Bronchial epithelial cell (primary cell): ENCODE measurements around the gene TPSD1. TPM values are rescaled to one million over a fixed set of nuclear protein-coding genes. Genes with fewer than 3 reads are reported as not detected.

Experiments used
- DNase-seq: peaks from one replicate; pipeline ENCODE4 v3.0.0-alpha.2; 2010; ENCODE audit warnings: low read depth
- FAIRE-seq: peaks from 2 replicates; lab custom pipeline; 2011; peaks lifted over from hg19 to GRCh38; lab: Jason Lieb, UNC
- H3K27me3 ChIP-seq: 2 replicates; pipeline ENCODE4 v1.5.1; 2011; ENCODE audit warnings: low read length; ENCODE audit not compliant: control insufficient read depth, insufficient read depth
- H3K36me3 ChIP-seq: 2 replicates; pipeline ENCODE4 v1.5.1; 2011; ENCODE audit warnings: low read length; ENCODE audit not compliant: control insufficient read depth, insufficient read depth
- H3K4me3 ChIP-seq: 2 replicates; pipeline ENCODE4 v1.5.1; 2011; ENCODE audit warnings: mild to moderate bottlenecking, low read depth, low read length, control low read depth
- total RNA-seq: library from RNA; depleted of rRNA; stranded (reverse); fragments of >200 nt; gene quantifications from 2 replicates; pipeline ENCODE4 v1.2.1, GENCODE V29; 2014
- TF ChIP-seq, protein P1 (sequence below): IDR thresholded peaks from 2 replicates; pipeline ENCODE4 v1.5.1; 2011; ENCODE audit warnings: mild to moderate bottlenecking, moderate library complexity, low read length, control low read depth, inconsistent platforms; ENCODE audit not compliant: insufficient read depth, severe bottlenecking

TPSD1 gene
- total RNA-seq, 1 donor from 2014 or later, result not detected

DNA sequence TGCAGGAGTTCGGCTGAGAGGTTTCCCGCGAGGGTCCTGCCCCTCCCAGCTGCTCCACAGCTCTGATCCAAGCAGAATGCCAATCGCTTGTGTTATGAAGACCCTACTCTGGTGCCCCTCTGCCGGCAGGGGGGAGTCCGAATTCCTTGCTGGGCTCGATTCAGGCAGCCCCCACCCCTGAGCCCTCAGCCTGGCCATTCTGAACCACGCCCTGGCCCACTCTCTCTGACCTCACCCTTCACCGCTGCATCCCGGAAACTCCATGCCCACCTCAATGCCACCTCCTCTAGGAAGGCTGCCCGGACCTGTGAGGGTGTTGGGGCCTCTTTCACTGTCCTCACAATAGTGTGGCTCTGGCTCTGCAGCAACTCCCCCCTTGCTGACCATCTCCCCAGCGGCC is 45.7 kb downstream of the TPSD1 start:
- FAIRE-seq, result no peak
- H3K27me3 ChIP-seq, result peaks cover 2% of the 10 kb centered on the region
- no peaks in the 10 kb centered on the region for H3K36me3 ChIP-seq
- TF ChIP-seq, protein P1, sequence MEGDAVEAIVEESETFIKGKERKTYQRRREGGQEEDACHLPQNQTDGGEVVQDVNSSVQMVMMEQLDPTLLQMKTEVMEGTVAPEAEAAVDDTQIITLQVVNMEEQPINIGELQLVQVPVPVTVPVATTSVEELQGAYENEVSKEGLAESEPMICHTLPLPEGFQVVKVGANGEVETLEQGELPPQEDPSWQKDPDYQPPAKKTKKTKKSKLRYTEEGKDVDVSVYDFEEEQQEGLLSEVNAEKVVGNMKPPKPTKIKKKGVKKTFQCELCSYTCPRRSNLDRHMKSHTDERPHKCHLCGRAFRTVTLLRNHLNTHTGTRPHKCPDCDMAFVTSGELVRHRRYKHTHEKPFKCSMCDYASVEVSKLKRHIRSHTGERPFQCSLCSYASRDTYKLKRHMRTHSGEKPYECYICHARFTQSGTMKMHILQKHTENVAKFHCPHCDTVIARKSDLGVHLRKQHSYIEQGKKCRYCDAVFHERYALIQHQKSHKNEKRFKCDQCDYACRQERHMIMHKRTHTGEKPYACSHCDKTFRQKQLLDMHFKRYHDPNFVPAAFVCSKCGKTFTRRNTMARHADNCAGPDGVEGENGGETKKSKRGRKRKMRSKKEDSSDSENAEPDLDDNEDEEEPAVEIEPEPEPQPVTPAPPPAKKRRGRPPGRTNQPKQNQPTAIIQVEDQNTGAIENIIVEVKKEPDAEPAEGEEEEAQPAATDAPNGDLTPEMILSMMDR, result no peak
- DNase-seq, result no peak
- no peak overlapping the region for H3K4me3 ChIP-seq

DNA sequence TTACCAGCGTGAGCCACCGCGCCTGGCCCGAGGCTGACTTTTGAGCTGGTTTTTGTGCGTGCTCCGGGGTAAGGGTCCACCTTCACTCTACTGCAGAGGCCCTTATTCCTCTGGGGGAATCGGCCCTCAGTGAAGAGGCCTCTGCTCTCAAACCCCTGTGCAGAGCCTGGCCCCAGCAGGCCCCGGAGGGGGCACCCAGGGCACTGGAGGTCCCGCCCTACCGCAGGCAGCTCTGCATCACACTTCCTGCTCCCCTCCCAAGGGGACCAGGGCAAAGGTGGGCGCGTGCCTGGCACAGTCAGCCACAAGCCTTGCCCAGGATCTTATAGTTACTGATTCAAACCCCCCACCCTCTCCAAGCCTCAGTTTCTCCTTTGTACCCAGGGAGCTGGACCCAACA is 50.0 kb downstream of the TPSD1 start:
- H3K4me3 ChIP-seq, result no peak overlapping the region
- H3K36me3 ChIP-seq, result peaks cover 1% of the 10 kb centered on the region
- TF ChIP-seq, protein P1, result no peak
- no peaks in the 10 kb centered on the region for H3K27me3 ChIP-seq
- no peak for DNase-seq
- no peak for FAIRE-seq

DNA sequence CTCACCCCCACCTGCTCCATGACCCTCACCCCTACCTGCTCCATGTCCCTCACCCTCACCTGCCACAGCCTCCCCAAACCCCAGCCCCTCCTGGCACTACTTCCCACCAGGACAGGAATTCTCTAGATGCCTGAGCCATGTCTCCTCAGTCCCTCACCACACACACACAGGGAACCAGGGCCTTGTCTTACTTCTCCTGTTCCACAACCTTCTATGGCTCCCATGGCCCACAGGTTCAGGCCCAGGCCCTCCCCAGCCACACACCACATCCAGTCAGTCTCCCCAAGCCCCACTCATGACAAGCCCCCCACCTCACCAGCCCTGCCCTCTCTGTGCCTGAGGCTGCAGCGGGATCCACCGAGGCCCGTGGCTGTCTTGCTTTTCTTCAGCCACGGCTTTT is 50.5 kb downstream of the TPSD1 start:
- no peak overlapping the region for H3K4me3 ChIP-seq
- no peak for FAIRE-seq
- TF ChIP-seq, protein P1, result no peak
- H3K36me3 ChIP-seq, result peaks cover 2% of the 10 kb centered on the region
- no peak for DNase-seq
- no peaks in the 10 kb centered on the region for H3K27me3 ChIP-seq

DNA sequence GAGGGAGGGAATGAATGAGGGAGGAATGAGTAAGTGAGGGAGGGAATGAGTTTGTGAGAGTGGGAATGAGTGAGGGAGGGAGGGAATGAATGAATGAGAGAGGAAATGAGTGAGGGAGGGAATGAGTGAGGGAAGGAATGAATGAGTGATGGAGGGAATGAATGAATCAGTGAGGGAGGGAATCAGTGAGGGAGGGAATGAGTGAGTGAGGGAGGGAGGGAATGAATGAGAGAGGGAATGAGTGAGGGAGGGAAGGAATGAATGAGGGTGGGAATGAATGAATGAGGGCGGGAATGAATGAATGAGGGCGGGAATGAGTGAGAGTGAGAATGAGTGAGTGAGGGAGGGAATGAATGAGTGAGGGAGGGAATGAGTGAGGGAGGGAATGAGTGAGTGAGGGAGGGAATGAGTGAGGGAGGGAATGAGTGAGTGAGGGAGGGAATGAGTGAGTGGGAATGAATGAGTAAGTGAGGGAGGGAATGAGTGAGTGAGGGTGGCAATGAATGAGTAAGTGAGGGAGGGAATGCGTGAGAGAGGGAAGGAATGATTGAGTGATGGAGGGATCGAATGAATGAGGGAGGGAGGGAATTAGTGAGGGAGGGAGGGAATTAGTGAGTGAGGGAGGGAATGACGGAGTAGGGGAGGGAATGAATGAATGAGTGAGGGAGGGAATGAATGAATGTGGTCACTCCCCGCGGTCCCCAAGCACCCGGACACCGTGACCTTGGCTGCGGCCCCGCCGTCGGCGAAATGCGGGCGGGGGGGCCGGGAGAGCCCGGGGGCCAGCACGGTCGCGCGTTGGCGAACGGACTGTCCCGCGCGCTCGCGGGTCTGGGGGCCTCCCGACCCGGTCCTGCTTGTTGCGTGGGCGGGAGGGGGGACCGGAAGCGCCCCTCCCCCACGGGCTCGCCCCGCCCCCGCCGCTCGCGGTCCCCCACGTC is 52.4 kb downstream of the TPSD1 start:
- Histone ChIP-seq H3K36me3 (peaks cover 8% of the 10 kb centered on the region), H3K4me3 (peak overlapping the region; percentile 56), H3K27me3 (no peaks in the 10 kb centered on the region)
- DNase-seq (peak; percentile 49), FAIRE-seq (no peak)
- TF ChIP-seq, protein P1, result no peak

Other genes with a start within 250 kb of the TPSD1 start
- gene SSTR5, start 183.3 kb upstream of the TPSD1 start, total RNA-seq, result not detected in 2 replicates
- gene C1QTNF8, start 159.8 kb upstream of the TPSD1 start, total RNA-seq, result not detected in 2 replicates
- not detected in 2 replicates for gene CACNA1H, start 103.0 kb upstream of the TPSD1 start, total RNA-seq
- not detected in 2 replicates for gene TPSG1, start 30.8 kb upstream of the TPSD1 start, total RNA-seq
- gene TPSB2, start 25.9 kb upstream of the TPSD1 start, total RNA-seq, result not detected in 2 replicates
- not detected in 2 replicates for gene TPSAB1, start 15.4 kb upstream of the TPSD1 start, total RNA-seq
- 34.9 and 49.8 TPM in 2 replicates for gene UBE2I, start 53.6 kb downstream of the TPSD1 start, total RNA-seq
- 0.26 and 0.51 TPM in 2 replicates for gene BAIAP3, start 77.6 kb downstream of the TPSD1 start, total RNA-seq
- 84.7 and 117 TPM in 2 replicates for gene TSR3, start 95.8 kb downstream of the TPSD1 start, total RNA-seq
- gene GNPTG, start 95.9 kb downstream of the TPSD1 start, total RNA-seq, result 26.9 and 30.0 TPM in 2 replicates
- 2.4 and 3.2 TPM in 2 replicates for gene UNKL, start 158.6 kb downstream of the TPSD1 start, total RNA-seq
- 28.4 and 30.1 TPM in 2 replicates for gene UQCC4, start 164.7 kb downstream of the TPSD1 start, total RNA-seq
- gene PERCC1, start 175.0 kb downstream of the TPSD1 start, total RNA-seq, result not detected in 2 replicates
- gene CCDC154, start 188.5 kb downstream of the TPSD1 start, total RNA-seq, result under 0.01 and 0.51 TPM in 2 replicates
- 36.6 and 46.7 TPM in 2 replicates for gene CLCN7, start 219.0 kb downstream of the TPSD1 start, total RNA-seq
- gene PTX4, start 232.9 kb downstream of the TPSD1 start, total RNA-seq, result under 0.01 TPM in 1 of 2 replicates, not detected in the other
- gene TELO2, start 237.3 kb downstream of the TPSD1 start, total RNA-seq, result 6.4 and 8.2 TPM in 2 replicates